ENCODE results near the gene CAPN13.

Gene CAPN13

GRCh38 chr2:30721668-30722647, 85.3 kb downstream of the CAPN13 start:
- H2AK5ac ChIP-seq (ENCODE audit: low read depth, low read length) = no peak overlapping the region
- no peak overlapping the region for H2BK15ac ChIP-seq (ENCODE audit: low read length)
- peaks cover 0 to 2% (median 0%) of the 10 kb centered on the region in 3 experiments for H3K27me3 ChIP-seq (ENCODE audit: control insufficient read depth in 3 of 3, insufficient read depth in 3 of 3, low read depth in 1 of 3, low read length in 3 of 3)
- H3K4me1 ChIP-seq (ENCODE audit: control insufficient read depth in 2 of 2, insufficient read depth in 1 of 2, low read depth in 1 of 2, low read length in 2 of 2) = no peaks in the 10 kb centered on the region
- no peak overlapping the region for H2AFZ ChIP-seq (ENCODE audit: low read length)
- H3K14ac ChIP-seq (ENCODE audit: low read length) = no peak overlapping the region
- H3K27ac ChIP-seq (replicated peaks; ENCODE audit: low read length) = no peak overlapping the region
- no peak overlapping the region for H3K4me2 ChIP-seq (ENCODE audit: insufficient read depth, low read length, poor library complexity, severe bottlenecking)
- no peak overlapping the region for H3K23ac ChIP-seq (ENCODE audit: low read depth, low read length, poor library complexity)
- H4K8ac ChIP-seq (ENCODE audit: low read depth, low read length) = no peak overlapping the region
- no peaks in the 10 kb centered on the region for H3K9me3 ChIP-seq (replicated peaks in 1 of 2; ENCODE audit: control insufficient read depth in 2 of 2, insufficient read depth in 1 of 2, low read depth in 1 of 2, low read length in 2 of 2)
- WGBS, 2 donors (ENCODE audit: extremely low coverage in 2 of 2, insufficient read length in 2 of 2, insufficient replicate concordance in 1 of 2) = no CpG with 5 or more reads among the region's 6 CpGs
- no peak overlapping the region for H2BK5ac ChIP-seq (ENCODE audit: low read length)
- H3K36me3 ChIP-seq (replicated peaks in 1 of 2; ENCODE audit: control insufficient read depth in 2 of 2, insufficient read depth in 2 of 2, low read length in 2 of 2) = no peaks in the 10 kb centered on the region
- no peak overlapping the region for H3K9ac ChIP-seq (ENCODE audit: low read depth, low read length, poor library complexity)
- no peak for DNase-seq (ENCODE audit: low spot score)
- no peaks in the 10 kb centered on the region for H3K79me1 ChIP-seq (ENCODE audit: low read depth, low read length)
- no peak overlapping the region for H3K4me3 ChIP-seq (ENCODE audit: low read length in 2 of 2)
- H2BK12ac ChIP-seq (ENCODE audit: low read length) = no peak overlapping the region
- no peak overlapping the region for H3K4ac ChIP-seq (ENCODE audit: low read length)
- no peak overlapping the region for H3K18ac ChIP-seq (ENCODE audit: low read length)
- H4K91ac ChIP-seq (ENCODE audit: low read depth, low read length, poor library complexity) = no peak overlapping the region
- no peak overlapping the region for H2BK120ac ChIP-seq (ENCODE audit: low read depth, low read length)

GRCh38 chr2:30721241-30721640, 86.0 kb downstream of the CAPN13 start:
- no peak overlapping the region for H2BK15ac ChIP-seq (ENCODE audit: low read length)
- no peak overlapping the region for H2BK120ac ChIP-seq (ENCODE audit: low read depth, low read length)
- H3K23ac ChIP-seq (ENCODE audit: low read depth, low read length, poor library complexity) = no peak overlapping the region
- H3K27me3 ChIP-seq (ENCODE audit: control insufficient read depth in 3 of 3, insufficient read depth in 3 of 3, low read depth in 1 of 3, low read length in 3 of 3) = peaks cover 0 to 2% (median 0%) of the 10 kb centered on the region in 3 experiments
- H3K79me1 ChIP-seq (ENCODE audit: low read depth, low read length) = no peaks in the 10 kb centered on the region
- H3K4me2 ChIP-seq (ENCODE audit: insufficient read depth, low read length, poor library complexity, severe bottlenecking) = no peak overlapping the region
- no peak overlapping the region for H3K27ac ChIP-seq (replicated peaks; ENCODE audit: low read length)
- H2AK5ac ChIP-seq (ENCODE audit: low read depth, low read length) = no peak overlapping the region
- no peak overlapping the region for H3K4ac ChIP-seq (ENCODE audit: low read length)
- no peaks in the 10 kb centered on the region for H3K4me1 ChIP-seq (ENCODE audit: control insufficient read depth in 2 of 2, insufficient read depth in 1 of 2, low read depth in 1 of 2, low read length in 2 of 2)
- H3K18ac ChIP-seq (ENCODE audit: low read length) = no peak overlapping the region
- H2BK5ac ChIP-seq (ENCODE audit: low read length) = no peak overlapping the region
- H3K4me3 ChIP-seq (ENCODE audit: low read length in 2 of 2) = no peak overlapping the region
- no peak overlapping the region for H4K8ac ChIP-seq (ENCODE audit: low read depth, low read length)
- DNase-seq (ENCODE audit: low spot score) = no peak
- no peaks in the 10 kb centered on the region for H3K9me3 ChIP-seq (replicated peaks in 1 of 2; ENCODE audit: control insufficient read depth in 2 of 2, insufficient read depth in 1 of 2, low read depth in 1 of 2, low read length in 2 of 2)
- H3K9ac ChIP-seq (ENCODE audit: low read depth, low read length, poor library complexity) = no peak overlapping the region
- H4K91ac ChIP-seq (ENCODE audit: low read depth, low read length, poor library complexity) = no peak overlapping the region
- H3K14ac ChIP-seq (ENCODE audit: low read length) = no peak overlapping the region
- H2AFZ ChIP-seq (ENCODE audit: low read length) = no peak overlapping the region
- no peak overlapping the region for H2BK12ac ChIP-seq (ENCODE audit: low read length)
- no CpG with 5 or more reads among the region's 4 CpGs for WGBS, 2 donors (ENCODE audit: extremely low coverage in 2 of 2, insufficient read length in 2 of 2, insufficient replicate concordance in 1 of 2)
- H3K36me3 ChIP-seq (replicated peaks in 1 of 2; ENCODE audit: control insufficient read depth in 2 of 2, insufficient read depth in 2 of 2, low read length in 2 of 2) = no peaks in the 10 kb centered on the region

- Histone ChIP-seq H4K8ac (ENCODE audit: low read depth, low read length) (no peak overlapping the region), H3K4me1 (ENCODE audit: control insufficient read depth in 2 of 2, insufficient read depth in 1 of 2, low read depth in 1 of 2, low read length in 2 of 2) (no peaks in the 10 kb centered on the region), H2BK15ac (ENCODE audit: low read length) (no peak overlapping the region), H3K27ac (replicated peaks; ENCODE audit: low read length) (no peak overlapping the region), H2BK5ac (ENCODE audit: low read length) (no peak overlapping the region), H2BK12ac (ENCODE audit: low read length) (no peak overlapping the region), H4K91ac (ENCODE audit: low read depth, low read length, poor library complexity) (no peak overlapping the region), H3K79me1 (ENCODE audit: low read depth, low read length) (no peaks in the 10 kb centered on the region), H3K14ac (ENCODE audit: low read length) (no peak overlapping the region), H3K9me3 (replicated peaks in 1 of 2; ENCODE audit: control insufficient read depth in 2 of 2, insufficient read depth in 1 of 2, low read depth in 1 of 2, low read length in 2 of 2) (no peaks in the 10 kb centered on the region), H3K4ac (ENCODE audit: low read length) (no peak overlapping the region), H3K9ac (ENCODE audit: low read depth, low read length, poor library complexity) (no peak overlapping the region), H2AK5ac (ENCODE audit: low read depth, low read length) (no peak overlapping the region), H2AFZ (ENCODE audit: low read length) (no peak overlapping the region), H2BK120ac (ENCODE audit: low read depth, low read length) (no peak overlapping the region), H3K36me3 (replicated peaks in 1 of 2; ENCODE audit: control insufficient read depth in 2 of 2, insufficient read depth in 2 of 2, low read length in 2 of 2) (no peaks in the 10 kb centered on the region), H3K4me2 (ENCODE audit: insufficient read depth, low read length, poor library complexity, severe bottlenecking) (no peak overlapping the region), H3K23ac (ENCODE audit: low read depth, low read length, poor library complexity) (no peak overlapping the region), H3K4me3 (ENCODE audit: low read length in 2 of 2) (no peak overlapping the region), H3K27me3 (ENCODE audit: control insufficient read depth in 3 of 3, insufficient read depth in 3 of 3, low read depth in 1 of 3, low read length in 3 of 3) (no peaks in the 10 kb centered on the region), H3K18ac (ENCODE audit: low read length) (no peak overlapping the region)
- no CpG with 5 or more reads among the region's 1 CpG for WGBS, 2 donors (ENCODE audit: extremely low coverage in 2 of 2, insufficient read length in 2 of 2, insufficient replicate concordance in 1 of 2)
- no peak for DNase-seq (ENCODE audit: low spot score)
These were observed 90.1 kb downstream of the CAPN13 start for GRCh38 chr2:30717081-30717650.

GRCh38 chr2:30716123-30716900, 90.9 kb downstream of the CAPN13 start:
- Histone ChIP-seq H3K27ac (replicated peaks; ENCODE audit: low read length) (no peak overlapping the region), H3K4me2 (ENCODE audit: insufficient read depth, low read length, poor library complexity, severe bottlenecking) (no peak overlapping the region), H3K4ac (ENCODE audit: low read length) (no peak overlapping the region), H3K23ac (ENCODE audit: low read depth, low read length, poor library complexity) (no peak overlapping the region), H3K9ac (ENCODE audit: low read depth, low read length, poor library complexity) (no peak overlapping the region), H2AK5ac (ENCODE audit: low read depth, low read length) (no peak overlapping the region), H2BK120ac (ENCODE audit: low read depth, low read length) (no peak overlapping the region), H3K18ac (ENCODE audit: low read length) (no peak overlapping the region), H3K79me1 (ENCODE audit: low read depth, low read length) (no peaks in the 10 kb centered on the region), H2BK12ac (ENCODE audit: low read length) (no peak overlapping the region), H3K4me3 (ENCODE audit: low read length in 2 of 2) (no peak overlapping the region), H4K91ac (ENCODE audit: low read depth, low read length, poor library complexity) (no peak overlapping the region), H2BK5ac (ENCODE audit: low read length) (no peak overlapping the region), H3K27me3 (ENCODE audit: control insufficient read depth in 3 of 3, insufficient read depth in 3 of 3, low read depth in 1 of 3, low read length in 3 of 3) (no peaks in the 10 kb centered on the region), H4K8ac (ENCODE audit: low read depth, low read length) (no peak overlapping the region), H3K4me1 (ENCODE audit: control insufficient read depth in 2 of 2, insufficient read depth in 1 of 2, low read depth in 1 of 2, low read length in 2 of 2) (no peaks in the 10 kb centered on the region), H3K36me3 (replicated peaks in 1 of 2; ENCODE audit: control insufficient read depth in 2 of 2, insufficient read depth in 2 of 2, low read length in 2 of 2) (no peaks in the 10 kb centered on the region), H3K14ac (ENCODE audit: low read length) (no peak overlapping the region), H2BK15ac (ENCODE audit: low read length) (no peak overlapping the region), H2AFZ (ENCODE audit: low read length) (no peak overlapping the region), H3K9me3 (replicated peaks in 1 of 2; ENCODE audit: control insufficient read depth in 2 of 2, insufficient read depth in 1 of 2, low read depth in 1 of 2, low read length in 2 of 2) (no peaks in the 10 kb centered on the region)
- no peak for DNase-seq (ENCODE audit: low spot score)
- WGBS, 2 donors (ENCODE audit: extremely low coverage in 2 of 2, insufficient read length in 2 of 2, insufficient replicate concordance in 1 of 2) = no CpG with 5 or more reads among the region's 11 CpGs
